Measurements from ENCODE around the gene PNMA3.
A peak's percentile ranks its signal among the peaks of the same experiment; 100 is the strongest.
"Not testable (repeated sequence)": the region's sequence is repeated elsewhere in the genome, so short reads cannot be mapped to it uniquely, and the experiment has no call there.

PNMA3 gene

GRCh38 chrX:153055871-153056749 lies at the start of gene PNMA3:
Gene PNMA3, plus strand, starts transcription at chrX:153056470. Its CDS starts 586 bp downstream, at chrX:153057056.
- no peak for TF ChIP-seq CTCF (IDR thresholded peaks at IDR 0.05)
- no peak within 1 kb of the TSS for H3K27ac ChIP-seq
- peak within 1 kb of the TSS; percentile 57 for H3K4me3 ChIP-seq
- no peak for DNase-seq (ENCODE audit: low spot score)

GRCh38 chrX:153017174-153017573 lies 39.1 kb upstream of the PNMA3 start:
- DNase-seq (ENCODE audit: low spot score); H3K4me3 ChIP-seq; H3K27ac ChIP-seq: not testable (repeated sequence)

GRCh38 chrX:153019166-153019565 lies 37.1 kb upstream of the PNMA3 start:
- H3K4me3 ChIP-seq: no peak overlapping the region
- no peak for TF ChIP-seq CTCF (IDR thresholded peaks at IDR 0.05)
- H3K27ac ChIP-seq: no peak overlapping the region
- no peak for DNase-seq (ENCODE audit: low spot score)

GRCh38 chrX:153026501-153026900 lies 29.8 kb upstream of the PNMA3 start:
- H3K4me3 ChIP-seq; H3K27ac ChIP-seq; DNase-seq (ENCODE audit: low spot score): not testable (repeated sequence)

- H3K4me3 ChIP-seq; DNase-seq (ENCODE audit: low spot score); H3K27ac ChIP-seq: not testable (repeated sequence)
These were observed 27.8 kb upstream of the PNMA3 start for GRCh38 chrX:153028487-153028886.

GRCh38 chrX:153029162-153029561 lies 27.1 kb upstream of the PNMA3 start:
- Histone ChIP-seq H3K27ac (no peak overlapping the region), H3K4me3 (no peak overlapping the region)
- TF ChIP-seq CTCF (IDR thresholded peaks at IDR 0.05): no peak
- no peak for DNase-seq (ENCODE audit: low spot score)

- Histone ChIP-seq H3K4me3 (no peak overlapping the region), H3K27ac (no peak overlapping the region)
- DNase-seq (ENCODE audit: low spot score): no peak
- no peak for TF ChIP-seq CTCF (IDR thresholded peaks at IDR 0.05)
These were observed 26.4 kb upstream of the PNMA3 start for GRCh38 chrX:153029875-153030274.

GRCh38 chrX:153030801-153031200 lies 25.5 kb upstream of the PNMA3 start:
- Histone ChIP-seq H3K4me3 (no peak overlapping the region), H3K27ac (no peak overlapping the region)
- TF ChIP-seq CTCF (IDR thresholded peaks at IDR 0.05): no peak
- no peak for DNase-seq (ENCODE audit: low spot score)
